Large intestine (tissue), 3 donors: ENCODE measurements around the gene ATP10A. TPM values are rescaled to one million over a fixed set of nuclear protein-coding genes. Genes with fewer than 3 reads are reported as not detected.

Source experiments
- DNase-seq, 2 donors: peaks; one replicate each; pipeline versions ENCODE4 v3.0.0 to v3.0.0-alpha.2; 2013
- H3K27ac ChIP-seq: one replicate; pipeline ENCODE4 v1.5.1; 2013; ENCODE audit warnings: low read length
- H3K27me3 ChIP-seq: 2 replicates; pipeline ENCODE4 v1.6.1; 2013; ENCODE audit warnings: low read length; ENCODE audit not compliant: control insufficient read depth, insufficient read depth
- H3K36me3 ChIP-seq: 2 replicates; pipeline ENCODE4 v1.6.1; 2013; ENCODE audit warnings: low read length; ENCODE audit not compliant: control insufficient read depth, insufficient read depth
- H3K4me1 ChIP-seq: one replicate; pipeline ENCODE4 v1.6.1; 2013; ENCODE audit warnings: low read length; ENCODE audit not compliant: control insufficient read depth, insufficient read depth
- H3K4me3 ChIP-seq: one replicate; pipeline ENCODE4 v1.5.1; 2013; ENCODE audit warnings: low read length
- H3K9me3 ChIP-seq: one replicate; pipeline ENCODE4 v1.6.1; 2013; ENCODE audit warnings: mild to moderate bottlenecking, low read depth, low read length, moderate library complexity; ENCODE audit not compliant: control insufficient read depth
- WGBS: methylation state at CpG from one replicate; pipeline ENCODE4 v1.1.5; 2013; ENCODE audit warnings: low lambda C conversion rate; ENCODE audit not compliant: insufficient coverage; 5-methylcytosine and 5-hydroxymethylcytosine counted together
- polyA plus RNA-seq: library from polyadenylated mRNA; unstranded; fragments of 120-200 nt; gene quantifications from one replicate; pipeline ENCODE4 v1.2.1, GENCODE V29; 2013

Gene ATP10A
- polyA plus RNA-seq, 1 donor = 2.2 TPM

DNA sequence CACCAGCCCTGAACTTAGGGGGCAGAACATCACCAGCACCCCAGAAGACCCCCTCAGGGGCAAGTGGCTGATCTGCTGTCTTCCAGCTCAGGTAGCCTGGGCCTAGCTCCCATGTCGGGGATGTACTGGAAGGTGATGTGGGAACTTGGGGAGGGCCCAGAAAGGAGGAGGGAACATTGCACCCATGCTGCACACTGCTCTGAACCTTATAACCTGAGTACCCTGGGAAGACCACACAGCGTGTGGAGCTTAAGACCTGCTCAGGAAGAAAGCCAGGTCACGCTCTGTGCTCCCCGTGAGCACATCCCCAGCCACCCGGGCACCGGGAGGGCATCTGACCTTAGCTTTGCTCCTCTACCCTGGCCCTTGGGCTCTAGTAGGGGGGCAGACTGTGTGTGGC lies 159.4 kb downstream of the ATP10A start:
- Histone ChIP-seq H3K4me1 (no peaks in the 10 kb centered on the region), H3K36me3 (no peaks in the 10 kb centered on the region), H3K27ac (no peak overlapping the region), H3K9me3 (no peaks in the 10 kb centered on the region), H3K4me3 (no peak overlapping the region), H3K27me3 (no peaks in the 10 kb centered on the region)
- no peak for DNase-seq
- no CpG with 5 or more reads among the region's 6 CpGs for WGBS

DNA sequence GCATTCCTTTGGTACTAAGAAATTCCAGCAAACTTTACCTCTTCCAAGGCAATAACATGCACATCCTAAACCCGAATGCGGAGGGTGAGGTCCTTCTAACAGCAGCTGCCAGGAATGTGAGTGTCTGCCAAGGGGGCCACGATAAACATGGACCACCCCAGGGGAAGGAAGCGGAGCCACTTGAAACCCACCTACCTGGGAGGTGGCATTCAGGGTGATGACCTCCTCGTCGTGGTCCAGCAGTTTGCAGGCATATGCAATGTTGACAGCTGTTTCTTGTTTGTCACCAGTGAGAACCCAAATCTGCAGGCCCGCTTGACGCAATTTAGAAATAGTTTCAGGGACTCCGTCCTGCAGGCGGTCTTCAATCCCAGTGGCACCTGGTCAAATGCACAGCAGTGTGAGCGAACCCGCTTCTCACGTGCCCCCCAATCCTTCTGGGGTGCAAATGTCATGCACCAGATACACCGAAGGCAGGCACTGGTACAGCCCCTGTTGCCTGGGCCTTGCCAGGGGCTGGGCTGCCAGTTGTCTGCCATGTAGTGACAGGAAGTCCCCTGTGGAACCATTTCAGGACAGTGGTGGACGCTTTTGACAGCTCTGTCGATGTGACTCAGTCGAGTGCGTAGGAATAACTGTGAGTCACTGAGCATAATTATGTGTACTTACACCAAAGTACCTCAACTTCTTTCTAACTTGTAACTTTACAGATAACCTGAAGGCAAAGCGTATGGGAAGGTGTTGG lies 161.2 kb downstream of the ATP10A start:
- Histone ChIP-seq H3K36me3 (no peaks in the 10 kb centered on the region), H3K4me3 (no peak overlapping the region), H3K4me1 (no peaks in the 10 kb centered on the region), H3K27ac (no peak overlapping the region), H3K9me3 (no peaks in the 10 kb centered on the region), H3K27me3 (no peaks in the 10 kb centered on the region)
- no peak for DNase-seq
- WGBS = 100% methylated on average over 2 of the region's 19 CpGs

DNA sequence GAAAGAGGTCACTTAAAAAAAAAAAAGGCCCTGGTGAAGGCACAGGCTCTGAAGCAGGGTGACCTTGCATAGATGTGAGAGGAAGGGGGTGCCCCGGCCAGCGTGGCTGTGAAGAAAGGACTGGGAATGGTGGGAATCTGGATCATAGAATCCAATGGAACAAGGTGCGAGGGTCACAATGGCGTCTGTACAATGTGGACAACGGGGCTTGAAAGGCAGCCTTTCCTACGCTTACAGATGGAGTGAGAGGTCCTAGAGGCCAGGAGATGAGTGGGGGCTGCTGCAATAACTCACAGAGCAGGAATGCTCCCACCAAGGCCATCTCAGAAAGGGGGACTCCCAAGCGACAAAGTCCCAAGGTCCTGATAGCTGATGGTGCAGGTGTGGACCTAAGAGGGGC lies 162.2 kb downstream of the ATP10A start:
- no CpG with 5 or more reads among the region's 7 CpGs for WGBS
- no peaks in the 10 kb centered on the region for H3K9me3 ChIP-seq
- H3K4me3 ChIP-seq = no peak overlapping the region
- no peak overlapping the region for H3K27ac ChIP-seq
- no peaks in the 10 kb centered on the region for H3K4me1 ChIP-seq
- H3K27me3 ChIP-seq = no peaks in the 10 kb centered on the region
- no peak for DNase-seq
- no peaks in the 10 kb centered on the region for H3K36me3 ChIP-seq

DNA sequence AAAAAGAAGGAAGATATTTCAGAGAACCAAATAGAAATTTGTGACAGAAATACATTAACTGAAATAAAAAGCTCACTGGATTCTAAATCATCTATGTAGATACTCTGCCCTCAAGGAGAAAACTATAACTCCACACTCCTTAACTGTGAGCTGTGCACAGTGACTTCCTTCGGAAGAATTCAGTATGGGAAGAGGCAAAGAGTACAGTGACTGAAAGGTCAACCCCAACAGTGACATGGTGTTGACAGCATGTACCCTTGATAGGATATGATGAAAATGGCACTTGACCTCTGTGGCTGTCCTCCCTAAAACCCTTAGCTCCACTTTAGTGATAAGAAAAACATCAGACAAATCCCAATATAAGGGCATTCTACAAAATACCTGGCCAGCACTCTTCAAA lies 165.5 kb downstream of the ATP10A start:
- H3K9me3 ChIP-seq = no peaks in the 10 kb centered on the region
- H3K27me3 ChIP-seq = no peaks in the 10 kb centered on the region
- no peak overlapping the region for H3K27ac ChIP-seq
- no peaks in the 10 kb centered on the region for H3K36me3 ChIP-seq
- WGBS = no CpG with 5 or more reads among the region's 1 CpG
- no peaks in the 10 kb centered on the region for H3K4me1 ChIP-seq
- H3K4me3 ChIP-seq = no peak overlapping the region
- no peak for DNase-seq

DNA sequence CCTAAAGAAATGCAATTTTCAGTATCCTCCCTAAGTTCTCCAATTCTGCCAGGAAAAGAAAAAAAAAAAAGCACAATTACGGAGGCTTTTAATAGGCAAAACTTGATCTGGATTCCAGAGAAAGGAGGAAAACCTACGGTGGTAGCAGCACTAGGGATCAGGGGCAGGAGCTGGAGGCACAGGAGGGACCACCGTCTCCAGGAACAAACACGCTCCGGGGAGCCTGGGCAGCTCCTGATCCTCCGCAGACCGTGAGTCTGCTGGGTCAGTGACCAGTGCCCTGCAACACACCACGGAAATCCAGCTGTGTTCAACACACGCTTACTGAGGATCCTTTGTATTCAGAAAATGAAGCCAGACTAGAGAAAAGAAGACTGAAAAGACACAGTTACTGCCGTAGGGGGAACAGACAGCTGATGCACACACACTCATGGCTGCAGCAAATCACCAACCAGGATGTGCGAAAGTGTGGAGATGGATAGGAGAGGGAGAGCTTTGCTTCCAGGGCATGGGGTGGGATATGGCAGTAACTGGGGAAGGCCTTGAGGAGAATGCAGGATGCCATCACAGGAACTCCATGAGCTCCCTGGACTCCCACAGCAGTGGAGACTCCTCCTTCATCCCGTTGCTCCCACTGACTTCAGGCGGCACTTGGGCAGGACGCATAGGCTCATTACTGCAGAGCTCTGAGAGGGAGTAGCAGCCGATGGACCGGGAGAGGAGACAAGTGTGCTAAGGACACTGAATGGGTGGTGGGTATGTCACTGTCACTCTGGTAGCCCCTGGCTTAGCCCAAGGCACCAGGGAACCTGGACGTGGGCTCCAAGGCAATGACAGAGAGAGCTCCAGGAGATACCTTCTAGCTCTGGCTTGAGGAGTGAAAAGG lies 167.0 kb downstream of the ATP10A start:
- no peaks in the 10 kb centered on the region for H3K27me3 ChIP-seq
- no peak for DNase-seq
- no peaks in the 10 kb centered on the region for H3K4me1 ChIP-seq
- no peaks in the 10 kb centered on the region for H3K36me3 ChIP-seq
- WGBS = no CpG with 5 or more reads among the region's 17 CpGs
- H3K4me3 ChIP-seq = no peak overlapping the region
- H3K27ac ChIP-seq = no peak overlapping the region
- no peaks in the 10 kb centered on the region for H3K9me3 ChIP-seq

DNA sequence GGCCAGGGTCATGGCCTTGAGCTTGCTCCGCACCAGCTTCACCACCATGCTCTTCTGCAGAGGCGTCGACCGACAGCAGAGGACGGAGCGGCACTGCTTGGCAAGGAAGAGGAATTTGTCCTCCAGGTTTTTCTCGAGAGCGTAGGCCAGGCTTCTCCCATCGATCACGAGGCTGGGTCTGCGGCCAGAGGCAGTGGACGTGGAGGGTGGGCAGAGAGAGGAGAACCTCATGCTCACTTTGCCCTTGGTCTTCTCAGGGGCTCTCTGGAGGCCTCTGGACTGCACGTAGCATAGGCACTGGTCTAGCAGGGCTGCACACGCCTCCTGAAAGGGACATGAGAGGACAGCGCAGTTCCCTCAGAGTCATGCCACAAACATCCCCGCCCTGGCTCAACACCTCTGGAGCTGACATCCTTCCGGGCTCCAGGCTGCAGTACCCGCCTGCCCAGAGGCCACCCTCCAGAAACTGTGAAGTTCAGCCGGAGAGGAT lies 168.3 kb downstream of the ATP10A start:
- no peaks in the 10 kb centered on the region for H3K36me3 ChIP-seq
- WGBS = no CpG with 5 or more reads among the region's 19 CpGs

DNA sequence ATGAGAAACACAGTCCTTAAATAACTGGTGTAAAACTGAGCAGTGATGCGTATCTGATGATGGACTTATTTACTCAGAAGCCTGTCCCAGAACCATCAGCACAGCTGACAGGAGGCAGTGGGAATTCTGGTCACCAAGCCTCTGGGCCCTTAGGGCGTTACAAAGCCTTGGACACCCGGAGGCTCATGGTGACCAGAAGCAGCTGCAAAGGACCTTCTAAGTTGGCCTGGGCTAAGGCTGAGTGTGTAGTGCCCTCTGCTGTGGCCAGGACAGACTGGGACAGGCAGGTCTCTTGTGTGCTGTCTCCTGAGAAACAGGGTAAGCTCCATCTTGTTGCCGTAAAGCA lies 168.9 kb downstream of the ATP10A start:
- H3K4me1 ChIP-seq = no peaks in the 10 kb centered on the region
- no peaks in the 10 kb centered on the region for H3K36me3 ChIP-seq
- H3K4me3 ChIP-seq = no peak overlapping the region
- WGBS = no CpG with 5 or more reads among the region's 4 CpGs
- H3K27me3 ChIP-seq = no peaks in the 10 kb centered on the region
- H3K27ac ChIP-seq = no peak overlapping the region
- no peak for DNase-seq
- H3K9me3 ChIP-seq = no peaks in the 10 kb centered on the region

More for the DNA sequence above, 168.3 kb downstream of the ATP10A start:
- DNase-seq = no peak
- Histone ChIP-seq H3K27ac (no peak overlapping the region), H3K9me3 (no peaks in the 10 kb centered on the region), H3K27me3 (no peaks in the 10 kb centered on the region), H3K4me1 (no peaks in the 10 kb centered on the region), H3K4me3 (no peak overlapping the region)

DNA sequence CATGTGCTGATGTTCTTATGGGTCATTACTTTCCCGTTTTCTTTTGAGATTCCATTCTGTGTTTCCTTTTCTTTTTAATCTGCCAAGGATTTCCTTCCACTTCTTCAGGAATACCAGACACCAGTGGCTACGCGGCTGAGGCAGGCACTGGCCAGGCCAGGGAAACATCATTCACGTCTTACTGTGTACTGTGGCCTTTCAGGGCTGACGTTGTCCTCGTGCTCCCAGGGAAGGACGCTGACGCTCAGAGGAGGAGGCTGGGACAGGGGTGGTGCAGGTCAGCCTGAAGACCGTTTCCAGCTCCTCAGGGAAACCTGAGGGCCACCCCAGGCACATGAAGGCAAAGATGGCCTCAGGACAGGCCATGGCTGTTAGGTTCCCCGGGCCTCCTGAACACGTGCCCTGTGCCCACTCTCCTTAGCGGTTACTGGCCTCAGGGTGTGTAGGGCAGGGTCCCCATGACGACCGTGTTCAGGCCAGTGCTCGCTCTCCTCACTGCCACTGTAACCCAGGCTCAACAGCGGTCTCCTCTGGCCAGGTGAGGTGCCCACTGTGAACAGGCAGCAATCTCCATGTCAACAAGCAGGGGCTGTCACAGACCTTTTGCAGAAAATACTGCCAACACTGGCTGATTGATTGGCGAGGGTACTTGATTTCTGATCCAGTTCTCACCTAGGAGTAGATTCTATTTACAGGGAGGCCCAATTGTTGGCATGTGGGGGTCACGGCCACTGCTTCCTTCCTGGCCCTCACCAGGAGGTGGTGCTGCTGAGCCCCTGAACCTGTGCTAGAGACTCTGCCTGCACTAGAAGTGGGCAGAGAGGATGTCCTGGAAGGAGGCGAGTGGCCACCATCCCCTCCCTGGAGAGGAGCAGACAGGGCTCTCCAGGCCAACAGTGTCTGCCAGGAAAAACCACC lies 169.5 kb downstream of the ATP10A start:
- no CpG with 5 or more reads among the region's 19 CpGs for WGBS
- H3K27me3 ChIP-seq = no peaks in the 10 kb centered on the region
- no peaks in the 10 kb centered on the region for H3K36me3 ChIP-seq
- no peaks in the 10 kb centered on the region for H3K4me1 ChIP-seq
- H3K9me3 ChIP-seq = no peaks in the 10 kb centered on the region
- H3K4me3 ChIP-seq = no peak overlapping the region
- no peak overlapping the region for H3K27ac ChIP-seq
- DNase-seq = no peak

DNA sequence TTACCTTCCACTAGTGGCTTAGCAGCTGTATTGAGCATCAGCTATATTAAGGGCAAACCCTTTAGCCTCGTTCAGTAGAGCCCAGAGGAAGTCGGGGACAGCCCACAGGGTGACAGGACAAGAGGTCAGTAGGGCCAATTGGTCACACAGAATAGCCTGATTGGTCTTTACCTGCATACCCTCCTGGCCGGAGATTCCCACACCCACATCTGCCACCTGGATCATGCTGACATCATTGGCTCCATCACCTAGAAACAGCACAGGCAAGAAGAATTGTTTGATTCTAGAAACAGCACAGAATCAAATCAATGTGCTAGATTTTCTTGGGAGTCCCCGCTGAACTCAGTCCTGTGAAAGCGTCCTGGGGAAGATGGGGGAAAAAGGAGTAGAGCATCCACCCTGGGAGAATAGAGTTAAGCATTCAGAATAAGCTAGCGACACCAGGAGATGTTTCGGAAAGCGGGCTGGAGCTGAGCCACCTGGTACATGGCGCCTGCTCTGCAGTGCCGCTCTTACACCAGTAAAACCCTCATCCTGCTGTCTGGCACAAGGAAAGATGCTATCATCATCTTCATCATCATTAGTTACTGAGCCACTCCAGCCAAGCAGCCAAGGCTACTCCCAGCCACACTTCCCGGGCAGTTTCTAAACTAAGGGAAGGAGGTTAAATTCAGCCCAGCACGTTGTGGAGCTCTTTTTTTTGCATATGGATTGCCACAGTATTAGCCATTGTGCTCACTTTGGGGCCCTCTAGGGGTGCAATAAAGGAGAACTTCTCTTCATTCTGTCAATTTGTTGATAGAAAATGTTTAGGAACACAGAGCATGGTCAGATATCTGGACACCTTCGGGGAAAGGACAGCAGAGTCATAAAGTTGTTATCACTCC lies 171.3 kb downstream of the ATP10A start:
- no peak overlapping the region for H3K4me3 ChIP-seq
- H3K4me1 ChIP-seq = no peaks in the 10 kb centered on the region
- DNase-seq = no peak
- H3K36me3 ChIP-seq = no peaks in the 10 kb centered on the region
- no peak overlapping the region for H3K27ac ChIP-seq
- H3K9me3 ChIP-seq = no peaks in the 10 kb centered on the region
- no CpG with 5 or more reads among the region's 13 CpGs for whole genome bisulfite sequencing
- no peaks in the 10 kb centered on the region for H3K27me3 ChIP-seq
